ENCODE measurements around the gene CEP131.

CEP131 gene

GRCh38 chr17:81180836-81181810 lies 41.6 kb downstream of the CEP131 start:
- Histone ChIP-seq H3K27me3 (ENCODE audit: insufficient read depth, poor library complexity, severe bottlenecking) (peaks cover 9% of the 10 kb centered on the region), H3K4me3 (replicated peaks; ENCODE audit: insufficient read depth, low read length) (no peak overlapping the region), H3K27ac (replicated peaks) (no peak overlapping the region)
- DNase-seq (ENCODE audit: low read depth in 1 of 2, low spot score in 1 of 2): no peak
- TF ChIP-seq GABPA (IDR thresholded peaks at IDR 0.05; ENCODE audit: low read depth) (no peak), SPI1 (IDR thresholded peaks at IDR 0.05; ENCODE audit: borderline replicate concordance, low read depth) (no peak), POLR2AphosphoS5 (IDR thresholded peaks at IDR 0.05; ENCODE audit: low read depth) (no peak), CTCF (IDR thresholded peaks at IDR 0.05; ENCODE audit: insufficient read depth, low read length) (no peak)

GRCh38 chr17:81179861-81180260 lies 42.9 kb downstream of the CEP131 start:
- Histone ChIP-seq H3K27ac (replicated peaks) (no peak overlapping the region), H3K4me3 (replicated peaks; ENCODE audit: insufficient read depth, low read length) (no peak overlapping the region), H3K27me3 (ENCODE audit: insufficient read depth, poor library complexity, severe bottlenecking) (peaks cover 6% of the 10 kb centered on the region)
- no peak for DNase-seq (ENCODE audit: low read depth in 1 of 2, low spot score in 1 of 2)
- no peak for TF ChIP-seq CTCF (IDR thresholded peaks at IDR 0.05; ENCODE audit: insufficient read depth, low read length)
- no peak for TF ChIP-seq SPI1 (IDR thresholded peaks at IDR 0.05; ENCODE audit: borderline replicate concordance, low read depth)
- TF ChIP-seq POLR2AphosphoS5 (IDR thresholded peaks at IDR 0.05; ENCODE audit: low read depth): no peak
- no peak for TF ChIP-seq REST (IDR thresholded peaks at IDR 0.05; ENCODE audit: insufficient replicate concordance, low read depth)
- TF ChIP-seq GABPA (IDR thresholded peaks at IDR 0.05; ENCODE audit: low read depth): no peak

GRCh38 chr17:81179220-81179619 lies 43.5 kb downstream of the CEP131 start:
- no peak overlapping the region for H3K27ac ChIP-seq (replicated peaks)
- no peak for TF ChIP-seq CTCF (IDR thresholded peaks at IDR 0.05; ENCODE audit: insufficient read depth, low read length)
- no peak for TF ChIP-seq REST (IDR thresholded peaks at IDR 0.05; ENCODE audit: insufficient replicate concordance, low read depth)
- no peak for TF ChIP-seq GABPA (IDR thresholded peaks at IDR 0.05; ENCODE audit: low read depth)
- TF ChIP-seq POLR2AphosphoS5 (IDR thresholded peaks at IDR 0.05; ENCODE audit: low read depth): no peak
- TF ChIP-seq SPI1 (IDR thresholded peaks at IDR 0.05; ENCODE audit: borderline replicate concordance, low read depth): no peak
- no peak for DNase-seq (ENCODE audit: low read depth in 1 of 2, low spot score in 1 of 2)
- H3K4me3 ChIP-seq (replicated peaks; ENCODE audit: insufficient read depth, low read length): no peak overlapping the region
- no peaks in the 10 kb centered on the region for H3K27me3 ChIP-seq (ENCODE audit: insufficient read depth, poor library complexity, severe bottlenecking)

Data from HL-60 (cell line).